CD4-positive, CD25-positive, alpha-beta regulatory T cell (primary cell): ENCODE measurements around the gene PANK4. TPM values are rescaled to one million over a fixed set of nuclear protein-coding genes. Genes with fewer than 3 reads are reported as not detected.

Experiments
- ATAC-seq, 2 donors: fragments of 150-1000 bp; cut with Tn5 transposase; one replicate each; pipeline ENCODE4 v1.10.0; 2021; ENCODE audit warnings: low read depth in 2 of 2, moderate number of reproducible peaks in 2 of 2, moderate library complexity in 1 of 2
- DNase-seq, 3 donors: peaks; one replicate each; pipeline versions ENCODE4 v3.0.0 to v3.0.0-alpha.2; 2012 to 2022; ENCODE audit warnings: mixed read lengths in 1 of 3
- H3K27ac ChIP-seq: one replicate; pipeline ENCODE4 v1.7.0; 2013; ENCODE audit warnings: mild to moderate bottlenecking, low read length; ENCODE audit not compliant: insufficient read depth, poor library complexity, severe bottlenecking
- H3K27me3 ChIP-seq: one replicate; pipeline ENCODE4 v1.7.0; 2013; ENCODE audit warnings: low read length; ENCODE audit not compliant: control insufficient read depth, insufficient read depth
- H3K36me3 ChIP-seq: one replicate; pipeline ENCODE4 v1.7.0; 2013; ENCODE audit warnings: mild to moderate bottlenecking, low read length, moderate library complexity; ENCODE audit not compliant: control insufficient read depth, insufficient read depth
- H3K4me1 ChIP-seq: 2 replicates; pipeline ENCODE4 v1.7.0; 2013; ENCODE audit warnings: mild to moderate bottlenecking, low read length; ENCODE audit not compliant: insufficient read depth, control insufficient read depth, poor library complexity, severe bottlenecking
- H3K4me3 ChIP-seq: one replicate; pipeline ENCODE4 v1.7.0; 2013; ENCODE audit warnings: low read depth, mild to moderate bottlenecking, low read length, moderate library complexity
- H3K9me3 ChIP-seq, 2 experiments: 1 replicate in 1 of 2; 2 replicates in 1 of 2; pipeline ENCODE4 v1.7.0; 2013; ENCODE audit warnings: low read length in 2 of 2, mild to moderate bottlenecking in 1 of 2, moderate library complexity in 1 of 2; ENCODE audit not compliant: control insufficient read depth in 2 of 2
- H3K27ac Mint-ChIP-seq, 3 donors: one replicate each; pipeline ENCODE4 v1.8.0; 2020 to 2022; ENCODE audit warnings: mild to moderate bottlenecking in 3 of 3, mixed read lengths in 3 of 3, moderate library complexity in 2 of 3
- H3K27me3 Mint-ChIP-seq: one replicate; pipeline ENCODE4 v1.8.0; 2022; ENCODE audit warnings: mild to moderate bottlenecking, mixed read lengths
- H3K36me3 Mint-ChIP-seq: one replicate; pipeline ENCODE4 v1.8.0; 2020; ENCODE audit warnings: mixed read lengths
- H3K4me1 Mint-ChIP-seq, 4 donors: one replicate each; pipeline ENCODE4 v1.8.0; 2020 to 2022; ENCODE audit warnings: mixed read lengths in 4 of 4, mild to moderate bottlenecking in 1 of 4
- H3K4me3 Mint-ChIP-seq, 4 donors: one replicate each; pipeline ENCODE4 v1.8.0; 2020 to 2022; ENCODE audit warnings: mild to moderate bottlenecking in 4 of 4, mixed read lengths in 4 of 4, moderate library complexity in 3 of 4
- H3K9me3 Mint-ChIP-seq, 7 donors: one replicate each; pipeline ENCODE4 v1.8.0; 2020 to 2022; ENCODE audit warnings: mixed read lengths in 7 of 7, mild to moderate bottlenecking in 3 of 7, moderate library complexity in 2 of 7
- polyA plus RNA-seq, 4 donors: library from polyadenylated mRNA; unstranded; fragments of 300-500 nt; fragmentation: Illumina TruSeq; gene quantifications; one replicate each; pipeline ENCODE4 v1.2.3, GENCODE V29; 2021
- total RNA-seq: library from RNA; stranded (reverse); gene quantifications from one replicate; pipeline ENCODE4 v1.2.3, GENCODE V29; 2022

The PANK4 gene
- total and polyA plus RNA-seq, 5 donors from 2014 or later = 16.8 to 66.6 (median 17.7) TPM

DNA sequence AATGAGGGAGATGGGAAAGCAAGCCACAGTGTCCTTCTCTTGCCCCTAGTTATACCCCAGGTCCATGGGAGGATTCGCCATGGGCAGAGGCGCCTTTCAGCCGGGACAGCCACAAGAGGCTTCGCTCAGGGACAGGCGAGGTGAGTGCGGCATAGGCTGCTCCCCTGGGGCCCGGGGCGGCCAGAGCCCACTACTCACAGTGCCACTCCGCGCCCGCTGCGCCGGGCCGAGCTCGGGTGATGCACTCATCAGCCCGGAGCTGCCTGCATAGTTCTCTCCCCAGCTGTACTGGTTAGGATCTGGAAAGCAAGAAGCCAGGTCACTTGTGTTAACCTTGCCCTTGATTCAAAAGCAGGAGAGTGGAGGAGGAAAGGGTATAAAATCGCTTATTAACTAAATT, 8.4 kb downstream of the PANK4 start:
- H3K4me3 Mint-ChIP-seq = no peak overlapping the region
- H3K36me3 Mint-ChIP-seq = peaks cover 7% of the 10 kb centered on the region
- ATAC-seq = no peak

DNA sequence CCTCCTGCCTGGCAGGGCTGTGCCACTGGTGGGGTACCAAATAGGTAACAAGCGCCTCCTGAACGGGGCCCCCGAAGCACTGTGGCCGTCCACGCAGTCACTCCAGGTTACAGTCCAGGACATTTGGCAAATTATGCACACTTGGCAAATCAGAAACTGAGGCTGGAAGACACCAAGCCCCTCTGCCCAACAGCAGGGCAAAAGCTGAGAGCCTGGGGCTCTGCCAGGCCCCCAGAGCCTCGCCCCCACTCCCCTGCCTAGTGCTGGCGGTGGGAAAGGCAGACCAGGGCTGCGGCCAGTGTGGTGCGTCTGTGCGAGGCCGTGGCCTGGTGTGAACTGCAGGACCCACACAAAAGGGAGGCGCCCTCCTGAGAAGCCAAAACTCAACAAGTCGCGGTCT, 9.4 kb downstream of the PANK4 start:
- no peaks in the 10 kb centered on the region for H3K27me3 Mint-ChIP-seq
- peaks cover 7% of the 10 kb centered on the region for H3K36me3 Mint-ChIP-seq
- Histone ChIP-seq H3K4me1 (no peaks in the 10 kb centered on the region), H3K9me3 (no peaks in the 10 kb centered on the region), H3K27ac (no peak overlapping the region), H3K4me3 (no peak overlapping the region), H3K27me3 (no peaks in the 10 kb centered on the region), H3K36me3 (peaks cover 86% of the 10 kb centered on the region)
- H3K4me3 Mint-ChIP-seq = no peak overlapping the region
- H3K9me3 Mint-ChIP-seq = no peaks in the 10 kb centered on the region
- DNase-seq = no peak
- H3K4me1 Mint-ChIP-seq = no peaks in the 10 kb centered on the region
- H3K27ac Mint-ChIP-seq = peak overlapping the region in 1 of 3 donors; percentile 63
- no peak for ATAC-seq

More for the DNA sequence above, 8.4 kb downstream of the PANK4 start:
- Mint-ChIP-seq H3K4me1 (peaks cover 6 to 9% (median 7%) of the 10 kb centered on the region in 4 donors), H3K27ac (no peak overlapping the region), H3K27me3 (no peaks in the 10 kb centered on the region), H3K9me3 (no peaks in the 10 kb centered on the region)
- no peak overlapping the region for H3K27ac ChIP-seq
- no peak for DNase-seq
- H3K4me3 ChIP-seq = no peak overlapping the region
- H3K9me3 ChIP-seq = no peaks in the 10 kb centered on the region
- no peaks in the 10 kb centered on the region for H3K27me3 ChIP-seq
- H3K4me1 ChIP-seq = peaks cover 6% of the 10 kb centered on the region
- H3K36me3 ChIP-seq = peaks cover 78% of the 10 kb centered on the region

DNA sequence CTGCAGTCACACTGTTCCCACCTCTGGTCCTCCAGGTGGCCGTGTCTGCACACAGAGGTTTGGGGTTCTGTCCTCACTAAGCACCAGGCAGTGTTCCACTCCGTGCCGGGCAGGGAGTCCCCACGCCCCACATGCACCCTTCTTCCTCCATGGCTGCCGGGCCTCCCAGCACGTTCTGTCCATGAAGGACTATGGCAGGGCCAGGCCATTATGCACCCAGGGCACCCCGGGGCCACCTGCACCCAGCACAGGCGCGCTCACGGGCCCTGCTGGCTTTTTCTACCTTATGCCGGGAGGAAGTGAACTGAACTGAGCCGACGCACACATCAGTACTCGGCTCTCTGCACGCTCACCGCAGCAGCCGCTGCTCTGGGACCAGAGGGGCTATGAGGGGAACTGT, 10.3 kb downstream of the PANK4 start:
- Mint-ChIP-seq H3K4me1 (no peaks in the 10 kb centered on the region), H3K36me3 (peaks cover 7% of the 10 kb centered on the region), H3K27ac (no peak overlapping the region), H3K9me3 (no peaks in the 10 kb centered on the region), H3K4me3 (no peak overlapping the region), H3K27me3 (no peaks in the 10 kb centered on the region)
- Histone ChIP-seq H3K36me3 (peaks cover 86% of the 10 kb centered on the region), H3K27ac (no peak overlapping the region), H3K27me3 (no peaks in the 10 kb centered on the region), H3K4me1 (no peaks in the 10 kb centered on the region), H3K4me3 (no peak overlapping the region), H3K9me3 (no peaks in the 10 kb centered on the region)
- ATAC-seq (no peak), DNase-seq (no peak)

DNA sequence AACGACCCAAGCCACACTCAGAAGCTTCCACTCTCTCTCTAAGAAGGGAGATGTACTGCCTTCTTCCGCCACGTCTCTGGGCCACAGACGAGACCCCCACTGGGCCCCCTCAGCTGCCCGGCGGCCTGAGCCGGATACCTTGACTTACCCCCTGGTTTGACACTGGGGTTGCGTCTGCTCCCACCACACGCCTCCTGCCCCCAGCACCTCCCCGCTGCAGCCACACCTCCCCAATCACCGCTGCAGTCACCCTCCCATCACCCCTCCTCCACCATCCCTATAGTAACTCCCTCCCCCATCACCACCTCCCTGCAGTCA, 10.7 kb downstream of the PANK4 start:
- H3K4me3 Mint-ChIP-seq = no peak overlapping the region
- H3K4me1 Mint-ChIP-seq = no peaks in the 10 kb centered on the region
- no peaks in the 10 kb centered on the region for H3K9me3 ChIP-seq
- no peak overlapping the region for H3K27ac Mint-ChIP-seq
- H3K4me3 ChIP-seq = no peak overlapping the region
- H3K27ac ChIP-seq = no peak overlapping the region
- no peaks in the 10 kb centered on the region for H3K4me1 ChIP-seq
- H3K27me3 ChIP-seq = no peaks in the 10 kb centered on the region
- peaks cover 3% of the 10 kb centered on the region for H3K36me3 Mint-ChIP-seq
- no peaks in the 10 kb centered on the region for H3K9me3 Mint-ChIP-seq
- no peaks in the 10 kb centered on the region for H3K27me3 Mint-ChIP-seq
- DNase-seq (no peak), ATAC-seq (no peak)
- peaks cover 86% of the 10 kb centered on the region for H3K36me3 ChIP-seq

DNA sequence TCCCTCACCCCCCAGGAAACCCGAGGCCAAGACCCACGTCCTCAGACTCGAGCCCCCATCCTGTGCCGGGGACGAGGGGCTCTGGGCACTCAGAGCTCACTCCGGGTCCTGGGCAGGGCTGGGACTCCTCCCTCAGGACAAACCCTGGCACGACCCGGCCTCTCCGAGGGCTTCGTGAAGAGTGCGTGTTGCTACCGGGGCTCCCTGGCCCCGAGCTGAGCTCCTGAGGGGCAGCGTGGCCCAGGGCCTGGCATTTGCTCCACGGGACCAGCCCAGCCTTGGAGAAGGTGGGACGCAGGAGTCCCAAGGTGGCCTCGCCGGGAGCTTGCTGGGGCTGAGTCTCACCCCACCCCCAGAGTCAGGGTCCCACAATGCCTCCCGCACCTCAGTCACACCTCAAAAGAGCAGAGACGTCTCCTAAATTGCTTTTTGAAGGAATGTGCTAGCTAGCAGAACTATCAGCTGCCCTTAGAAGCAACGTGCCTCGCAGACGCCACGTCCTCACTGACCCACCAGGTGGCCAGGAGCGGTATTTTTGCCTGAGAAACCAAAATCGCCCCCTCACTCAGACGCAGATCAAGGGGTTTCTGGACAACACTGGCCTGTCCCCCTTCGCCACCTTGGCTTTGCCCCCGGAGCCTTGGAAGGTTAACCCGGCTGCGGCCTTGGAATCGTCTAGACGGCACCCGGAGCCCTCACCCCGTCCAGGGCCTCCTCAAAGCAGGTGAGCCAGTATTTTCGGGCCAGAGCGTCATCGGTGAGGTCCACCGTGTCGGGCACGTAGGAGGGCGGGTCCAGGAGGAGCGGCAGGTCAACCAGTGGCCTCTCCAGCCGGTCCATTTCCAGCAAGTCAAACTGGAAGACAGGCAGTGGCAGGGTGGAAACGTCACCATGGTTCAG, 11.3 kb downstream of the PANK4 start:
- no peaks in the 10 kb centered on the region for H3K9me3 ChIP-seq
- H3K27ac ChIP-seq = no peak overlapping the region
- H3K27me3 Mint-ChIP-seq = no peaks in the 10 kb centered on the region
- H3K36me3 Mint-ChIP-seq = peaks cover 2% of the 10 kb centered on the region
- H3K4me3 Mint-ChIP-seq = no peak overlapping the region
- peaks cover 85% of the 10 kb centered on the region for H3K36me3 ChIP-seq
- ATAC-seq (no peak), DNase-seq (no peak)
- H3K9me3 Mint-ChIP-seq = no peaks in the 10 kb centered on the region
- no peaks in the 10 kb centered on the region for H3K4me1 ChIP-seq
- no peak overlapping the region for H3K27ac Mint-ChIP-seq
- no peaks in the 10 kb centered on the region for H3K4me1 Mint-ChIP-seq
- no peak overlapping the region for H3K4me3 ChIP-seq
- H3K27me3 ChIP-seq = no peaks in the 10 kb centered on the region

DNA sequence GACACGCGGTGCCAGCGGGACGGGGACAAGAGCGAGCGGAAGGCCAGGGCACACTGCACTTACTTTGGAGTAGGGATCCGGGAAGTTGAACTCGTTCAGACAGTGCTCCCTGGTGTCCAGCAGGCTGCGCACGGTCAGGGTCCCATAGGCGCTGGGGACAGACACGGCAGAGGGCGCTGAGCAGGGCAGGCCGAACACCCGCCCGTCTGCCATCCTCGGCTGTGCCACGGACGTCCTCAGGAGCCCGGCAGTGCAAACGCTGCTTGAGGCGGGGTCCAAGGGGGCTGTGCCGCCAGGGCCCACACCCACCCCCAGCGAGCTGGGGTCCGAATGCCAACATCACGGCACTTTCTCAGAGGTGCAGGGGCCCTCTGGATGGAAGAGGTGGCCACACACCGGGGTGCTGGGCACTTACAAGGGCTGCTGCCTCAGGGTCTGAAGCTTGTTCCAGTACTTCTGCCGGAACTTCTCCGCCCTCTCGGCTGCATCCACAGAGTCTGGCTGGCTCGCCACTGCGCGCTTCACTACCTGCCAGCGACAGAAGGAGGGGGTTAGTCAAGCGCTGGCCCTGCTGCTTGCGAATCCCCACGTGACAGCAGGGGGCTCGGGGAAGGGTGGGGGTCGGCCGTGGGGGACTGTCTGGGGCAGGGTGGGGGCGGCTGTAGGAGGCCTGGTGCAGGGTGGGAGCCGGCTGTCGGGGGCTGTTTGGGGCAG, 12.3 kb downstream of the PANK4 start:
- Histone ChIP-seq H3K9me3 (no peaks in the 10 kb centered on the region), H3K4me3 (no peak overlapping the region), H3K4me1 (no peaks in the 10 kb centered on the region), H3K36me3 (peaks cover 84% of the 10 kb centered on the region), H3K27me3 (no peaks in the 10 kb centered on the region), H3K27ac (no peak overlapping the region)
- H3K27ac Mint-ChIP-seq = no peak overlapping the region
- H3K9me3 Mint-ChIP-seq = no peaks in the 10 kb centered on the region
- no peak overlapping the region for H3K4me3 Mint-ChIP-seq
- ATAC-seq (no peak), DNase-seq (no peak)
- no peaks in the 10 kb centered on the region for H3K27me3 Mint-ChIP-seq
- H3K4me1 Mint-ChIP-seq = no peaks in the 10 kb centered on the region
- peaks cover 2% of the 10 kb centered on the region for H3K36me3 Mint-ChIP-seq

DNA sequence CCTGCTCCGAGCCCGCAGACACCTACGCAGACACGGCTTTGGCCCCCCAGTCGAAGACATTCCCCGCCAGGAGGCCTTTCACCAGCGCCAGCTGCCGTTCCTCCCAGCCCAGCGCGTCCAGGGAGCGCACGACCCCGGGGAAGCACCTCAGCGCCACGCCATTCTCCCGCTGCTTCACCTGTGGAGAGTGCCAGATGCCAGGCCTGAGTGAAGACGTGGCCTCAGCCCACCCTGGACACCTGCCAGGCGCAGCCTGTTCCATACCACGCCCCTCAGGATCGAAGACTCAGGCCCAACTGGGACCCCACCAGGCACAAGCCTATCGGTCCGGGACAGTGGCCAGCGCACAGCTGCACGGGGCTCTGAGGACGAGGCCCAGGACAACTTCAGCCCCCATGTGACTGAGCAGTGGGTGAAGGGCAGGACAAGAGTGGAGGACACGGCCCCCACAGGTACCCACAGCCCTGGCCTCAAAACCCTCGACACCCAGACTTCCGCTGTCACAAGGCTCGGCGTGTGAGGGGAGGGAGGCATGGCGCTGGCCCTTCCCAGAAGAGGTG, 13.5 kb downstream of the PANK4 start:
- H3K27me3 ChIP-seq = no peaks in the 10 kb centered on the region
- DNase-seq (no peak), ATAC-seq (no peak)
- Mint-ChIP-seq H3K27ac (peak overlapping the region in 1 of 3 donors; percentile 5), H3K4me3 (no peak overlapping the region), H3K4me1 (no peaks in the 10 kb centered on the region), H3K9me3 (no peaks in the 10 kb centered on the region), H3K27me3 (no peaks in the 10 kb centered on the region), H3K36me3 (peaks cover 7% of the 10 kb centered on the region)
- no peak overlapping the region for H3K4me3 ChIP-seq
- no peaks in the 10 kb centered on the region for H3K9me3 ChIP-seq
- no peaks in the 10 kb centered on the region for H3K4me1 ChIP-seq
- peaks cover 79% of the 10 kb centered on the region for H3K36me3 ChIP-seq
- no peak overlapping the region for H3K27ac ChIP-seq
